Stimulated activated CD8-positive, alpha-beta memory T cell treated with anti-CD3 and anti-CD28 coated beads, Interleukin-15, amount 100 ng/mL, for 4 hours (primary cell): ENCODE measurements around the gene AFM.

Experiments
- DNase-seq, 2 donors: peaks; one replicate each; pipeline ENCODE4 v3.0.0-alpha.2; 2020; ENCODE audit warnings: low read depth in 2 of 2

The AFM gene

DNA sequence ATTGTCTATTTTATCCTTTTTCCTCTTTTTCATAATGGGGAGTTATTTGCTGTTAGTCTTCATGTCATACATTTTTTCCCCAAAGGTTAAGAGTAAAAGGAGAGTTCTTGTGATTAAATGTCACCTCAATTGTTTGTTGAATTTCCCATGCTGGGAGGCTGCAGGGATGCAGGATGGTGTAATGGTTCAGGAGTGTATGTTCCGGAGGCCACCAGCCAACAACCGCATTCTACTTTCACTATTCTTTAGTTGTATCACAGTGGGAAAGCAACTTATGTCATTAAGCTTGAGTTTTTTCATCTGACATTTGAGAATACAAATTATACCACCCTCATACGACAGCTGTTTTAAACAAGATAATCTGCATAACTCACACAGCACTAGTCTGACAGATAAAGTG is 30.1 kb upstream of the AFM start:
- no peak for DNase-seq

GRCh38 chr4:73451981-73452747 is 29.4 kb upstream of the AFM start:
- DNase-seq, result no peak

GRCh38 chr4:73452953-73453700 is 28.4 kb upstream of the AFM start:
- no peak for DNase-seq

- no peak for DNase-seq
Observed at GRCh38 chr4:73453701-73454005, 27.9 kb upstream of the AFM start.

- DNase-seq, result no peak
Observed at GRCh38 chr4:73454920-73455319, 26.6 kb upstream of the AFM start.

GRCh38 chr4:73456177-73457022 is 25.1 kb upstream of the AFM start:
- no peak for DNase-seq

DNA sequence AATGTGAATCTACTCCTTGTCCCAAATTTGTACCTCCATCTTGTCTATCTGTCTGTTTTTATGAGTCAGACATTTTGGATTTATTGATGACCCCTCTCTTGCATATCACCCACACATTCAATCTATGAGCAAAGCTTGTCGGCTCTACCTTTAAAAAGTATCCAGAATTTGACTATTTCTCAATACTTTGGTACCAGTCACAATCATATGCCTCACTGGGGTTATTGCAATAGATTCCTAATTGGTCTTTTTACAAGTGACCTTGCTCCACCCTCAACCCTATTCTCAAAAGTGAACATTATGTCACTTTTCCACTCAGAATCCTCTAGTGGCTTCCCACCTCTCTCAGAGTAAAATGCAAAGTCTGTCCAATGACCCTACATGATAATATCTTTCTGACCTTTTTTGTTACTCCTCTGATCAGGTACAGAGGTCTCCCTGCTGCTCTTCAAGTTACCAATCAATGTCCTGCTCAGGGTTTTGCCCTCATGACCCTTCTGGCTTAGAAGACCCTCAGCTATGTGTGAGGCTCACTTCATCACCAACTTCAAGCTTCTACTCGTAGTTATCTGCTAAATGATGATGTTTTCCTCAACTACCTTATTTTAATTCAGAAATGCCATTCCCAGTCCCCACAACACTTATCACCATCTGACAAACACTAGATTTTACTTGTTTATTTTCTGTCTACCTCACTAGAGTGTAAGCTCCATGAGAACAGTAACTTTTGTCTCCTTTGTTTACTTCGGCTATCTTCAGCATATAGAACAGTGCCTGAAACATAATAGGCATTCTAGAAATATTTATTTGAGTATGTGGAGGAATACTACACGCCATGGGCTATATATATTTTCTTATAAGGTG is 23.1 kb upstream of the AFM start:
- no peak for DNase-seq

- no peak for DNase-seq
Observed at GRCh38 chr4:73459048-73459421, 22.5 kb upstream of the AFM start.

DNA sequence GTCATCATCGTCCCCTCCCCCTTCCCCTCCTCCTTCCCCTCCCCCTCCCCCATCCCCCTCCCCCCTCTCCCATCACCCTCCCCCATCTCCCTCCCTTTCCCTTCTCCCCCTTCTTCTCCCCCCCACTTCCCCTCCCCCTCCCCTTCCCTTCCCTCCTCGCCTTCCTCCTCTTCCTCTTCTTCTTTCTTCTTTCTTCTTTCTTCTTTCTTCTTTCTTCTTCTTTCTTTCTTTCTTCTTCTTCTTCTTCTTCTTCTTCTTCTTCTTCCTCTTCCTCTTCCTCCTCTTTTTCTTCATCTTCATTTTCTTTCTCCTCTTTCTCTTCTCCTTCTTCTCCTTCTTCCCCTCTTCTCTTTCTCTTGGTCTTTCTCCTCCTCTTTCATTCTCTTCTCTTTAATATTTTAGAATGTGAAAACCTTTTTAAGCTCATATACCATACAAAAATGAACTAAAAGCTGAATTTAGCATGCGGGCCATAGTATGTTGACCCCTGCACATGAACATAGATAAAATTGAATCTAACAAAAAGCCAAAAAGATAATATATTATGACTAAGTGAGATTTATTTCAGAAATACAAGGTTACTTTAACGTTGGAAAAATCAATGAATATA is 20.5 kb upstream of the AFM start:
- no peak for DNase-seq

DNA sequence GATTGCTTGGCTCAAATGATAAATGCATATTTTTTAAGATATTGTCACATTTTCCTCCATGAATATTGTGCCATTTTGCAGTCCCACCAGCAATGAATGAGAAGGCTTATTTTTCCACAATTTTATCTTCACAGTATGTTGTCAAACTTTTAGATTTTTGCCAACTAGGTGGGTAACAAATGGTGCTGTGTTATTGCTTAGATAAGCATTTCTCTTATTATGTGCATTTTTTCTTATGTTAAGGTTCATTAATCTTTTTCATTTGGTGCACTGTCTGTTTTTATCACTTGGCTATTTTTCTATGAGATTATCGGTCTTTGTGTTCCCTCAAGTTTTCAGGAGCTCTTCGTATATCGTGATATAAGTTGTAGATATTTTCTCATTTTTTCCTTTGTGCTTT is 13.4 kb upstream of the AFM start:
- no peak for DNase-seq

DNA sequence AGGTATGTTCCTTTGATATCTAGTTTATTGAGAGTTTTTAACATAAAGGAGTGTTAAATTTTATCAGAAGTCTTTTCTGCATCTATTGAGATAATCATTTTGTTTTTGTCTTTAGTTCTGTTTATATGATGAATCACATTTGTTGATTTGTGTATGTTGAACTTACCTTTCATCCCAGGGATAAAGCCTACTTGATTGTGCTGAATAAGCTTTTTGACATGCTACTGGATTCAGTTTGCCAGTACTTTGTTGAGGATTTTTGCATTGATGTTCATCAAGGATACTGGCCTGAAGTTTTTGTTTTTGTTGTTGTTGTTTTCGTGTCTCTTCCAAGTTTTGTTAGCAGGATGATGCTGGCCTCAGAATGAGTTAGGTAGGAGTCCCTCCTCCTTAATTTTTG is 10.8 kb upstream of the AFM start:
- DNase-seq, result no peak

- no peak for DNase-seq
Observed at GRCh38 chr4:73477176-73477575, 4.4 kb upstream of the AFM start.

- no peak for DNase-seq
Observed at GRCh38 chr4:73479323-73479722, 2.2 kb upstream of the AFM start.

DNA sequence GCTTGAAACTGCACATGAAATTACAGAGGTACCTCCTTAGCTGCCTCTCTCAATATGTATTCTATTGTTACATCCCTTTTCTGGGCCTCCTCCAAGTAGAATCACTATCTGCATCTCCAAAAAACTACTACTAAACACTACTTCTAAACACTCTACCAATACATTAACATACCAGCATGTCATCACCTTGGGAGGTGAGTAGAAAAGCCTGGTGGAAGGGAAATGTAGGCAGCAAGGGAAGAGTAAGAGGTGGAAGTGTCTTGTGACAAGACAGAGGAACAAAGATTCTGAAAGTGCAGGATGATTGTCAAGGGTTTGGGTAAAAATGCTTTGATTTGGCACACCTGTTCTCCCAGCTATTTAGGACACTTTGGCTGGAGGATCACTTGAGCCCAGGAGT is 3.5 kb downstream of the AFM start:
- DNase-seq, result no peak

GRCh38 chr4:73485596-73485995 is 4.1 kb downstream of the AFM start:
- DNase-seq, result no peak

DNA sequence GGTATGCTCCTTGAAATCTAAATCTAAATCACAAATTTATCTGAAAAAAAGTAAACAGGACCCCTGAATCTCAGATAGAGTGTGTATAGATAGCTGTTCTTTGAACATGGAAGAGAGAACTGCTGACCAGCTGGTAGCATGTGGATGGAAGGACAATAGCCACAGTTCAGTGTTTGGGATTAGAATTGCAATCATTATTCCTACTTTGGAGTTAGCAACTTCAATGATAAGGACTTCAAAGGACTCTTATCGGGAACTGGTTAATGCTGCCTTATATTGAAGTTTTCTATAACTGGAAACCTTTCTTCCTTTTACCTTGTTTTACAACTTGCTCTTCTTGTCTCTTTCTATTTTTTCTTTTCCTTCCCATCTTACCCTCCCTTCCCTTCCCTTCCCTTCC is 5.0 kb downstream of the AFM start:
- no peak for DNase-seq

- no peak for DNase-seq
Observed at GRCh38 chr4:73487233-73487632, 5.7 kb downstream of the AFM start.

- DNase-seq, result no peak
Observed at GRCh38 chr4:73499996-73500765, 18.6 kb downstream of the AFM start.

DNA sequence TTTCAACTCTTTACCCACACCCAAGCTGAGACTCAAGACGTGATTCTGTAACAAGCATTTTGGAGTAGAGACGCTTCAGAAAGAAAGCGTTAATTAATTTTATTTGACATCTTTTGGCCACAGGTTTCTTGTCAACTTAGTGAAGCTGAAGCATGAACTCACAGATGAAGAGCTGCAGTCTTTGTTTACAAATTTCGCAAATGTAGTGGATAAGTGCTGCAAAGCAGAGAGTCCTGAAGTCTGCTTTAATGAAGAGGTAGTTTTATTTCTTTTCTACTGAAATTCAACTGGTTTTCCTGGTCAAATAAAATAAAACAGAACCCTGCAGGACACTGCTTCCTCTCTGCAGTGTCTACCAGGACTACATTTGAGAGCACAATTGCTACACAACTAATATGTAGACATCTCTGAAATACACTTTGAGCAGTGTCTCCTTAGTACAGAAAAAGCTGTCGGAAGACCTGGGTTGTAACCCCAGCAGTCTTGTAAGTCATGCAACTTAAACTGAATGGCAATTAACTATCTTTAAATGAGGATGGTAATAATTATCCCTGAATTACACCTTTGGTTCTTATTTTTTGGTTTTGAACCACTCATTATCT is 20.2 kb downstream of the AFM start:
- no peak for DNase-seq

GRCh38 chr4:73505567-73505966 is 24.0 kb downstream of the AFM start:
- no peak for DNase-seq
